Body of pancreas (tissue), 4 donors: ENCODE results near the gene KCNJ18.
"Not testable (repeated sequence)": the region's sequence is repeated elsewhere in the genome, so short reads cannot be mapped to it uniquely, and the experiment has no call there.

Experiments
- CTCF ChIP-seq, 7 experiments: fragments of 450-650 bp in 4 of 7; fragments of 200-600 bp in 3 of 7; sonication (generic) in 3 of 7; IDR thresholded peaks; one replicate each; pipeline ENCODE4 v1.5.1; 2016 to 2019; ENCODE audit warnings: antibody characterized with exemption in 7 of 7
- POLR2A ChIP-seq, 3 donors: fragments of 450-650 bp; IDR thresholded peaks; one replicate each; pipeline ENCODE4 v1.6.1; 2016; ENCODE audit warnings: antibody characterized with exemption in 3 of 3, mild to moderate bottlenecking in 2 of 3

DNA sequence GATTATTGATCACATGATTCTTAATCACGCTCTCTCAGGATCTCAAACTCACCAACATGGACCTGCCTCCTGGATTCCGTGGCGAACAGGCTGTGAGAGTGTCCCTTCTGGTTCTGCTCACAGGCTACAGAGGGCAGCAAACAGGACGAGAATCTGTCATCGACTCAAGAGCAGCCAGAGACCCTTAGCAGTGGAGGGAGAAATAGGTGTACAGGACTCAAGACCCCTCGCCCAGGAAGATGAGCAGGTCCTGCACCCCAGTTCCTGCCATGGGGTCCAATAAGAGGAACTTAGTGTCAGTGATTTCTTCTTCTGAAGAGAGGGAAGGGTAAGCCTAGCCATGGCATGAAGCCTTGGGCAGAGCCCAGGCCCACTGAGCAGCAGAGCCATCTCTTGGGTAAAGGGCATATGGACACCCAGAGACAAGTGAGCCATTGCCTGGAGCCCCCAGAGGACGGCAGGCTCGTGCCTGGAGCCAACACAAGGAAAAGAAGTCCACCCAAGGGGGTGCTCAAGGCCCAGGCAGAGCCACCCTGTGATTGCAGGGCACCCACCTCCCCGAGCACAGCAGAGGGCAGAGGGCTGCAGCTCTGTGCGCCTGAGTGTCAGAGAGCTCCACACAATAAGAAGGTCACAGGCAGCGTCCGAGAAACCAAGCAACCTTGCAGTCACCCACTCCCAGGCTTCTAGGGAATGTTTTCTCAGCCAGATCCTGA is 27.3 kb downstream of the KCNJ18 start:
- TF ChIP-seq CTCF, POLR2A (IDR thresholded peaks at IDR 0.05): not testable (repeated sequence)
